22Rv1 (cell line): ENCODE results near the gene CYP27C1.

ENCODE experiments used
- ZFX ChIP-seq: fragments of 450-650 bp; IDR thresholded peaks from 2 replicates; pipeline ENCODE4 v1.6.1; 2017; ENCODE audit warnings: antibody characterized with exemption, borderline replicate concordance
- TF ChIP-seq, protein P1 (sequence below): fragments of 450-650 bp; IDR thresholded peaks from 2 replicates; pipeline ENCODE4 v1.5.1; 2017; ENCODE audit warnings: mild to moderate bottlenecking

DNA sequence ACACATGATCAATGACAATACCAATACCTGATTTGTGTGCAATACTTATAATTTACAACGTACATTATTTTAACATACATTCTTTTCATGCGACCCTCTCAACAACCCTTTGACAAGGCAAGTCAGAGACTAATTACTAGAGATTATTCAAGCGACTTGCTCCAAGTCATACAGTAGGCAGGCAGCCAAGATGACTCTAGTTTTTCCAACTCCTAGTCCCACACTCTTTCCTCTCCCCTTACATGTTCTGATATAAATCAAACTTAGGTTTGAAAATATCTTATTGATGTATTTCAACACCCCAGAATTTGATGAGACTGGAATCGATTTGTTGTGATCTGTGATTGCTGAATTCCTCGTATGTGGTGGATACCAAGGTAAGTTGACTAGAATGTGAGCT is 8.0 kb upstream of the CYP27C1 start:
- TF ChIP-seq, protein P1, sequence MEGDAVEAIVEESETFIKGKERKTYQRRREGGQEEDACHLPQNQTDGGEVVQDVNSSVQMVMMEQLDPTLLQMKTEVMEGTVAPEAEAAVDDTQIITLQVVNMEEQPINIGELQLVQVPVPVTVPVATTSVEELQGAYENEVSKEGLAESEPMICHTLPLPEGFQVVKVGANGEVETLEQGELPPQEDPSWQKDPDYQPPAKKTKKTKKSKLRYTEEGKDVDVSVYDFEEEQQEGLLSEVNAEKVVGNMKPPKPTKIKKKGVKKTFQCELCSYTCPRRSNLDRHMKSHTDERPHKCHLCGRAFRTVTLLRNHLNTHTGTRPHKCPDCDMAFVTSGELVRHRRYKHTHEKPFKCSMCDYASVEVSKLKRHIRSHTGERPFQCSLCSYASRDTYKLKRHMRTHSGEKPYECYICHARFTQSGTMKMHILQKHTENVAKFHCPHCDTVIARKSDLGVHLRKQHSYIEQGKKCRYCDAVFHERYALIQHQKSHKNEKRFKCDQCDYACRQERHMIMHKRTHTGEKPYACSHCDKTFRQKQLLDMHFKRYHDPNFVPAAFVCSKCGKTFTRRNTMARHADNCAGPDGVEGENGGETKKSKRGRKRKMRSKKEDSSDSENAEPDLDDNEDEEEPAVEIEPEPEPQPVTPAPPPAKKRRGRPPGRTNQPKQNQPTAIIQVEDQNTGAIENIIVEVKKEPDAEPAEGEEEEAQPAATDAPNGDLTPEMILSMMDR, result no peak
- no peak for TF ChIP-seq ZFX
